Stomach smooth muscle (tissue), 2 donors: ENCODE data around the gene AK2.

Experiments used
- H3K27ac ChIP-seq: one replicate; pipeline ENCODE4 v1.7.0; 2013; ENCODE audit warnings: mild to moderate bottlenecking, low read length, inconsistent platforms
- H3K27me3 ChIP-seq, 2 donors: one replicate each; pipeline ENCODE4 v1.7.0; 2013; ENCODE audit warnings: low read length in 2 of 2; ENCODE audit not compliant: insufficient read depth in 2 of 2, control insufficient read depth in 1 of 2
- H3K36me3 ChIP-seq, 2 donors: one replicate each; pipeline ENCODE4 v1.7.0; 2013; ENCODE audit warnings: low read length in 2 of 2; ENCODE audit not compliant: control insufficient read depth in 2 of 2, insufficient read depth in 2 of 2
- H3K4me1 ChIP-seq: one replicate; pipeline ENCODE4 v1.7.0; 2013; ENCODE audit warnings: low read length; ENCODE audit not compliant: control insufficient read depth, insufficient read depth
- H3K4me3 ChIP-seq, 2 donors: one replicate each; pipeline ENCODE4 v1.7.0; 2013; ENCODE audit warnings: low read length in 2 of 2
- H3K9ac ChIP-seq, 2 donors: one replicate each; pipeline ENCODE4 v1.7.0; 2013; ENCODE audit warnings: low read length in 2 of 2, mild to moderate bottlenecking in 1 of 2
- H3K9me3 ChIP-seq, 2 donors: one replicate each; pipeline ENCODE4 v1.7.0; 2013; ENCODE audit warnings: low read length in 2 of 2; ENCODE audit not compliant: control insufficient read depth in 2 of 2
- donor health status: healthy.
- donor health status: Pancreatic carcinoma.

AK2 gene

GRCh38 chr1:32960342-32960741 lies 76.3 kb downstream of the AK2 start:
- H3K4me1 ChIP-seq: peaks cover 18% of the 10 kb centered on the region
- H3K27me3 ChIP-seq: no peaks in the 10 kb centered on the region
- no peak overlapping the region for H3K27ac ChIP-seq
- no peak overlapping the region for H3K9ac ChIP-seq
- no peak overlapping the region for H3K4me3 ChIP-seq
- H3K9me3 ChIP-seq: no peaks in the 10 kb centered on the region
- no peaks in the 10 kb centered on the region for H3K36me3 ChIP-seq

DNA sequence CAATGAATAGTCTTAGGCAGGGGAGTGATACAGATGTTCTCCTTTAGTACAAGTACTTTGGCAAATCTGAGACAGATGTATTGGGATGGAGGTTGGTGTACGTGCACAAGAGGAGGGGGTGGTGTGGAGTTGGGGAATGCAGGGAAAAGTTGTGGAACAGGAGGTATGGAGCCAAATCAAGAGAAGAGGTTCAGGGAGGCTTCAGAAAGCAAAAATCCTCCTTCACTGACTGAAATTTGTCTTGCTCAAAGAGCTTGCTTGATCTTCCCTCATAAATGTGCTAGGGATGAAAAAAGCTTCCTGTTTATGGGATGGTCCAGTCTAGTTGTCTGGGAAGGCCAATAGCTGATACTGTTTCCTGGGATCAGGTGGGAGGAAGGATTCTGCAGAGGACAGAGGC lies 77.9 kb downstream of the AK2 start:
- Histone ChIP-seq H3K4me1 (peaks cover 11% of the 10 kb centered on the region), H3K4me3 (no peak overlapping the region), H3K27ac (no peak overlapping the region), H3K27me3 (no peaks in the 10 kb centered on the region), H3K9me3 (no peaks in the 10 kb centered on the region), H3K36me3 (no peaks in the 10 kb centered on the region), H3K9ac (no peak overlapping the region)
